C4-2B (cell line): ENCODE data around the gene AFF3.

Source experiments
- CTCF ChIP-seq: fragments of 450-650 bp; conservative IDR thresholded peaks from 2 replicates; pipeline ENCODE4 v1.5.1; 2017; ENCODE audit warnings: mild to moderate bottlenecking
- ZFX ChIP-seq: fragments of 450-650 bp; IDR thresholded peaks from 2 replicates; pipeline ENCODE4 v1.6.1; 2017

- TF ChIP-seq CTCF (no peak), ZFX (no peak)
Observed at GRCh38 chr2:100113990-100114433, 28.4 kb downstream of the AFF3 start.
